ENCODE measurements around the gene CTDP1.

CTDP1 gene

GRCh38 chr18:79769698-79770500, 90.3 kb downstream of the CTDP1 start:
- DNase-seq = no peak

- no peak for DNase-seq
These were observed 90.9 kb downstream of the CTDP1 start for GRCh38 chr18:79770501-79770815.

GRCh38 chr18:79770826-79771225, 91.2 kb downstream of the CTDP1 start:
- no peak for DNase-seq

GRCh38 chr18:79771446-79772107, 92.0 kb downstream of the CTDP1 start:
- DNase-seq = no peak

GRCh38 chr18:79772108-79772864, 92.7 kb downstream of the CTDP1 start:
- DNase-seq = no peak

- DNase-seq = no peak
These were observed 93.5 kb downstream of the CTDP1 start for GRCh38 chr18:79772865-79773696.

- no peak for DNase-seq
These were observed 94.5 kb downstream of the CTDP1 start for GRCh38 chr18:79774111-79774510.

GRCh38 chr18:79775441-79776221, 96.0 kb downstream of the CTDP1 start:
- DNase-seq = no peak

- DNase-seq = no peak
These were observed 97.1 kb downstream of the CTDP1 start for GRCh38 chr18:79776674-79777073.

- DNase-seq = no peak
These were observed 98.7 kb downstream of the CTDP1 start for GRCh38 chr18:79778291-79778791.

- no peak for DNase-seq
These were observed 99.6 kb downstream of the CTDP1 start for GRCh38 chr18:79779021-79779699.

GRCh38 chr18:79779700-79780190, 100.1 kb downstream of the CTDP1 start:
- DNase-seq = no peak

- DNase-seq = no peak
These were observed 100.9 kb downstream of the CTDP1 start for GRCh38 chr18:79780547-79780946.

GRCh38 chr18:79781331-79781941, 101.8 kb downstream of the CTDP1 start:
- no peak for DNase-seq

- no peak for DNase-seq
These were observed 103.1 kb downstream of the CTDP1 start for GRCh38 chr18:79782566-79783308.

- DNase-seq = no peak
These were observed 104.7 kb downstream of the CTDP1 start for GRCh38 chr18:79784071-79784913.

- no peak for DNase-seq
These were observed 105.6 kb downstream of the CTDP1 start for GRCh38 chr18:79784965-79785770.

- no peak for DNase-seq
These were observed 106.2 kb downstream of the CTDP1 start for GRCh38 chr18:79785831-79786230.
